ENCODE results near the gene TTC1.
"Not testable (repeated sequence)": the region's sequence is repeated elsewhere in the genome, so short reads cannot be mapped to it uniquely, and the experiment has no call there.

The TTC1 gene

GRCh38 chr5:160008877-160009590, at the start of gene TTC1:
TSS of gene TTC1 (plus strand) at chr5:160009139. CDS start at chr5:160010529, 1,390 bp downstream.
- DNase-seq = peak; percentile 92

- no peak for DNase-seq
Observed at GRCh38 chr5:159961176-159962160, 47.5 kb upstream of the TTC1 start.

- DNase-seq = no peak
Observed at GRCh38 chr5:159962214-159962613, 46.7 kb upstream of the TTC1 start.

GRCh38 chr5:159963935-159964334, 45.0 kb upstream of the TTC1 start:
- no peak for DNase-seq

GRCh38 chr5:159965031-159965837, 43.7 kb upstream of the TTC1 start:
- DNase-seq = peak; percentile 48

- DNase-seq = not testable (repeated sequence)
Observed at GRCh38 chr5:159965838-159966128, 43.2 kb upstream of the TTC1 start.

- no peak for DNase-seq
Observed at GRCh38 chr5:159969966-159970365, 39.0 kb upstream of the TTC1 start.

- DNase-seq = no peak
Observed at GRCh38 chr5:159971038-159971437, 37.9 kb upstream of the TTC1 start.

- no peak for DNase-seq
Observed at GRCh38 chr5:159971514-159971913, 37.4 kb upstream of the TTC1 start.

- no peak for DNase-seq
Observed at GRCh38 chr5:159971931-159972461, 36.9 kb upstream of the TTC1 start.

- no peak for DNase-seq
Observed at GRCh38 chr5:159972538-159973362, 36.2 kb upstream of the TTC1 start.

GRCh38 chr5:159975462-159976019, 33.4 kb upstream of the TTC1 start:
- no peak for DNase-seq

GRCh38 chr5:159976921-159977320, 32.0 kb upstream of the TTC1 start:
- DNase-seq = no peak

GRCh38 chr5:159978358-159978757, 30.6 kb upstream of the TTC1 start:
- no peak for DNase-seq

GRCh38 chr5:159982421-159983173, 26.3 kb upstream of the TTC1 start:
- no peak for DNase-seq

GRCh38 chr5:159987031-159987674, 21.8 kb upstream of the TTC1 start:
- peak; percentile 83 for DNase-seq

GRCh38 chr5:159990506-159990905, 18.4 kb upstream of the TTC1 start:
- no peak for DNase-seq

- DNase-seq = no peak
Observed at GRCh38 chr5:159992566-159992965, 16.4 kb upstream of the TTC1 start.

- no peak for DNase-seq
Observed at GRCh38 chr5:159993194-159993593, 15.7 kb upstream of the TTC1 start.

- no peak for DNase-seq
Observed at GRCh38 chr5:159995907-159996306, 13.0 kb upstream of the TTC1 start.

All from stimulated activated CD8-positive, alpha-beta memory T cell treated with anti-CD3 and anti-CD28 coated beads, Interleukin-4, amount 100 ng/mL, for 48 hours (primary cell).